Measurements from ENCODE around the gene MICALL1. TPM values are rescaled to one million over a fixed set of nuclear protein-coding genes. Genes with fewer than 3 reads are reported as not detected.
A peak's percentile ranks its signal among the peaks of the same experiment; 100 is the strongest.

Gene MICALL1, protein sequence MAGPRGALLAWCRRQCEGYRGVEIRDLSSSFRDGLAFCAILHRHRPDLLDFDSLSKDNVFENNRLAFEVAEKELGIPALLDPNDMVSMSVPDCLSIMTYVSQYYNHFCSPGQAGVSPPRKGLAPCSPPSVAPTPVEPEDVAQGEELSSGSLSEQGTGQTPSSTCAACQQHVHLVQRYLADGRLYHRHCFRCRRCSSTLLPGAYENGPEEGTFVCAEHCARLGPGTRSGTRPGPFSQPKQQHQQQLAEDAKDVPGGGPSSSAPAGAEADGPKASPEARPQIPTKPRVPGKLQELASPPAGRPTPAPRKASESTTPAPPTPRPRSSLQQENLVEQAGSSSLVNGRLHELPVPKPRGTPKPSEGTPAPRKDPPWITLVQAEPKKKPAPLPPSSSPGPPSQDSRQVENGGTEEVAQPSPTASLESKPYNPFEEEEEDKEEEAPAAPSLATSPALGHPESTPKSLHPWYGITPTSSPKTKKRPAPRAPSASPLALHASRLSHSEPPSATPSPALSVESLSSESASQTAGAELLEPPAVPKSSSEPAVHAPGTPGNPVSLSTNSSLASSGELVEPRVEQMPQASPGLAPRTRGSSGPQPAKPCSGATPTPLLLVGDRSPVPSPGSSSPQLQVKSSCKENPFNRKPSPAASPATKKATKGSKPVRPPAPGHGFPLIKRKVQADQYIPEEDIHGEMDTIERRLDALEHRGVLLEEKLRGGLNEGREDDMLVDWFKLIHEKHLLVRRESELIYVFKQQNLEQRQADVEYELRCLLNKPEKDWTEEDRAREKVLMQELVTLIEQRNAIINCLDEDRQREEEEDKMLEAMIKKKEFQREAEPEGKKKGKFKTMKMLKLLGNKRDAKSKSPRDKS
- 55.1 TPM for total RNA-seq

DNA sequence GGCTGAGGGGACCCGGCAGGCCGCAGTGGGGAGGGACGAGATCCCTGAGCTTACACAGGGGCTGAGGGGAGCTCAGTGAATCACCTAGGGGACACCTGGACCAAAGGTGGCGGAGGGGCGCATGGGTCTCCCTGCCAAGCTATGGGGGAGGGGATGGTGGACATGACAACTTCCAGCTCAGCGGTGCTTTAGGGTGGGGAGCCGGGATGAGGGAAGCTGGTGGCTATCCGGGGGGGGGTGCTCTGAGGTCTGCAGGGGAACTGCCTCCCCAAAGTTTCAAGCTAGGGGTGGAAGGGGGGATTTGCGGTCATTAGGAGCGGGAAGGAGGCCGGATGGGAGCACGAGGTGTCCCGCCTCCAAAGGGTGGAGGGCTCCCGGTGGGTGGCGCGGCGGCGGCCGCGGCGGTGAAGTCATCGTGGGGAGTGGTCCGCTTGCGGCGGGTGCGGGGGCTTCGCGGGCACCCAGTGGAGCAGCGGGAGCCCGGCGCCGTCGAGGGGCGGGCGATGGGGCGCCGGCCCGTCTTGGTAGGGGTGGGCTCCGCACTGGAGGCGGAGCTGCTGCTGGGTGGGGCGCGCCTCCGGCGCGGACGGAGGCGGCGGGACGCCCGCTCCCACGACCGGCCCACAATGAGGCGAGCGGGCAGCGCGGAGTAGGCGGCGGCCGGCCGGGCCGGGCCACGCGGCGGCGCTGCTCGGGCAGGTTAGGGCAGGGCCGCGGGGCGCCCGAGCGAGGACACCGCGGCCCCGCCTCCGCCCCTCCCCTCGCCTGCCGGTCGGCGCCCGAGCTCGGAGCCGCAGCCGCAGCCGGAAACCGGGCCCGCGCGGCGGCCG, at the start of gene MICALL1:
TSS of gene MICALL1 (plus strand) at position 764 of the 830 bp plus-strand sequence. CDS start 126 bp downstream, outside the sequence.
- peak; percentile 56 for DNase-seq (ENCODE audit: low spot score)

DNA sequence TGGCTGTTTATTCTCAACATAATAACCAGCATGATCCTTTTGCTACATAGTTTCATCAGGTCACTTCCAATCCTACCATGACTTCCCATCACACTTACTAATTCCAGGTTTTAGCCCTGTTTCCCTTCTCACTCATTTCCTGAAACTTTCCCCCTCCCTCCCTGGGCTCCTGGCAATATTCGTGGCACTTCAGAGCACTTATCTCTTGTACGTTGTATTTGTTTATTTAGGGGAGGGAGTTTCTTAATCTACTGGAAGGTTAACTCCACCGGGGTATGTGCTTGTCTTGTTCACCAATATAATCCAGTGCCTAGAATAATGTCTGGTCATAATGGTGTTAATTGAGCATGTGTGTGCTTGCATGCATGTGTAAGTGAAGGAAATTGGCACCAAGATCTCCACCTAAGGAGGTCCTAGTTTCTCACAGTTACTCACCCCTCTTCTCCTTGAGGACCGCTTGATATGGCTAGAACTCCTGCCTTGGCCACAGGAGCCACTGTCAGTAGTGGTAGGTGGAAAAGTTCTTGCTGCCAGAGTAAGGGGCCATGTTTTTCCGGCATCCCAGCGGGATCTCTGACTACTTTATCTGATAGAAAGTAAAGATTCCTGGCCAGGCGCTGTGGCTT, 45.2 kb upstream of the MICALL1 start:
- DNase-seq (ENCODE audit: low spot score): no peak

DNA sequence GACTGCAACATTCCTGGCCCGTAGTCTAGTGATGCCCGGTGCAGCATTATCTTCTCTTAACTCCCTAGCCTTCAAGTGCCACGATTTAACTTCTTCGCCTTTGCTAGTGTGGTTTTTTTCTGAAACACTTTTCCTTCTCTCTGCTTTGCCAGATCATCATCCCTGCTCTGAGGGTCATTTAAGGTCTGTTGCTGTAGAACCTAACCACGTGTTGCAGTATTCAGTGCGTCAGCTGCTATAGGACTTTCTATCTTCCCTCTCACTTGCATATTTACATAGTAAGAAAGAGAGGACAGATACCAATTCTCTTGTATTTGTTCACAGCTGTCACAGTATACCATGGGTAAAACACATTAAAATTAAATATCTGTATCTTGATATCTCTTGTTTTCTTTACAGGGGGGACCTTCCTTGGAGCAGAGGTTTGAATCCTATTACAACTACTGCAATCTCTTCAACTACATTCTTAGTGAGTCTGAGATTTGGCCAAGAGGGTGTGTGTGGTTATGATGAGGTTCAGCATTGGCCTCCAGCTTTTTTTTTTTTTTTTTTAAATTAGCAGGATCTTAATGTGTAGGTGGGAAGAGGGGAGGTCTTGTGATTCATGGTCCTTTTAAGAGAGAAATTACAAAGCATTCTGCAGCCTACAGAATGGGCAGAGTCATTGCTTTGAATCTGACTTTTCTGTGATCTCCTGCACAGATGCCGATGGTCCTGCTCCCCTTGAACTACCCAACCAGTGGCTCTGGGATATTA, 43.3 kb upstream of the MICALL1 start:
- DNase-seq (ENCODE audit: low spot score): no peak

DNA sequence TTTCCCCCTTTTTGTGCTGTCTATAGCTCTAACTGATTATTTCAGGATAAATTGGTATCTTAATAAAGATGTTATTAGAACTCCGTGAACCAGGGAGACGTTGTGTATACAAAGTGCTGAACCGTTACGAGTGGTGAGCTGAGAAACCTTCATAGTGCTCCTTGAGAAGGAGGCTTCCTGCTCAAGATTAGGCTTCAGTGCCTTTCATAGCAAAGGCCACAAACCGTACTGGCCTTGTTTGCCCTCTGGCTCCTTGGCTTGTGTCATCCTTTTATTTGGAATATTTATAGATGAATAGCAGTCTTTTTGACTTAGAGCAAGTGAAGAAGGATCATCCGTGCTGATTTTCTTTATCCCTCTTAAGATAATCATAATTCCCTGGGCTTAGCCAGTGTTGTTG, 40.6 kb upstream of the MICALL1 start:
- DNase-seq (ENCODE audit: low spot score): no peak

DNA sequence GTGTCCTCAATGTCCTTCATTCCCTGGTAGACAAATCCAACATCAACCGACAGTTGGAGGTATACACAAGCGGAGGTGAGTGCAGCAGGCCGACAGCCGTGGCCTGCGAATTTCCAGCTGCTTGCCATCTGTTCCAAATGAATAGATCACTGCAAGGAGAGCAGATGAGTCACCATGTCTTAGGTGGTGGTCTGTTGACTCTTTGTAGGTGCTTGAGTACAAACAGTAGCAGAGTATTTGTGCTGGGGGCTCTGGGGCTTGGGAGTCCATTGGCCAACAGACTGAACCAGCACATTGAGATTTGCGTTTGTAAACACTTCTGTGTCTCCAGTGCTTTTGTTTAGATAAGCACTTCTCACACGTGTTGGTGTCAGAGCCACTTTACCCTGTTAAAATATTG, 35.8 kb upstream of the MICALL1 start:
- no peak for DNase-seq (ENCODE audit: low spot score)

DNA sequence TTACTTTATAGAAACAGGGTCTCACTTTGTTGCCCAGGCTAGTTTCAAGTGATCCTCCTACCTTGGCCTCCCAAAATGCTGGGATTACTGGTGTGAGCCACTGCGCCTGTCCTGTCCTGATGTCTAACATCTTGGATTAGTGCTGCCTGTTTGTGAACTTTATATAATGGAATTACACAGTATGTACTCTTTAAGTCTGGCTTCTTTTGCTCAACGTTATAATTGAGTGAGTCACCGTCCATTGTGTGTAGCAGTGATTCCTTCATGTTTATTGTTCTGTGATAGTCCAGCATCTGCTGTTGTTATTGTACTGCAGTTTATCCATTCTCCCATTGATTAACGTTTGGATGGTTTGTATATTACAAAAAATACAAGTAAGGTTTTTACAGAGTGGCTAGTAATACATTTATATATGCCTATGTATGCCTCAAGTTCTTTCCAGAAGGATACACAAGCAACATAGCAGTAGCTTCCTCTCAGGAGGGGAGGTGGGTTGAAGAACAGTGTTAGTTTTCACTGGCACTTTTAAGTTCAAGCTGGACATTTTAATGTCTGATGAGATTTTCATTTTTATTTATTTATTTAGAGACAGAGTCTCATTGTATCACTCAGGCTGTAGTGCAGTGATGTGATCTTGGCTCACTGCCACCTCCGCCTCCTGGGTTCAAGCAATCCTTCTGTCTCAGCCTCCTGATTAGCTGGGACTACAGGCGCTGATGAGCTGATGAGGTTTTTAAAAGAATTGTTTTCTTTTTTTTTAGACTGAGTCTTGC, 25.2 kb upstream of the MICALL1 start:
- DNase-seq (ENCODE audit: low spot score): no peak

DNA sequence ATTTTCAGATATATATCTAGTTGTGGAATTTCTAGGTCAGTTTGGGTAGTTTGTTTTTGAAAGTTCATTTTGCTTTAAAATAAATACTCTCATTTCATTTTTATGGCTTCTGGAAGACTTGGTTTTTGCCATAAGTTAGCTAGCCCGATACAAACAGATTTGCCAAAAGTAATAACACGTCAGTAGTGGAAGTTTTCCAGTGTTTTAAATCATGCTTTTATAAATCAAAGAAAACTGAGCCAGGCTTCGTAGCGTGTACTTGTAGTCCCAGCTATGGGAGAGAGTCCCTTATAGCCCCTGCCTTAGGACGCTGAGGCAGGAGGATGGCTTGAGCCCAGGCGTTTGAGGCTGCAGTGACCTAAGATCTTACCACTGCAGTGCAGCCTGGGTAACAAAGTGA, 21.7 kb upstream of the MICALL1 start:
- no peak for DNase-seq (ENCODE audit: low spot score)

DNA sequence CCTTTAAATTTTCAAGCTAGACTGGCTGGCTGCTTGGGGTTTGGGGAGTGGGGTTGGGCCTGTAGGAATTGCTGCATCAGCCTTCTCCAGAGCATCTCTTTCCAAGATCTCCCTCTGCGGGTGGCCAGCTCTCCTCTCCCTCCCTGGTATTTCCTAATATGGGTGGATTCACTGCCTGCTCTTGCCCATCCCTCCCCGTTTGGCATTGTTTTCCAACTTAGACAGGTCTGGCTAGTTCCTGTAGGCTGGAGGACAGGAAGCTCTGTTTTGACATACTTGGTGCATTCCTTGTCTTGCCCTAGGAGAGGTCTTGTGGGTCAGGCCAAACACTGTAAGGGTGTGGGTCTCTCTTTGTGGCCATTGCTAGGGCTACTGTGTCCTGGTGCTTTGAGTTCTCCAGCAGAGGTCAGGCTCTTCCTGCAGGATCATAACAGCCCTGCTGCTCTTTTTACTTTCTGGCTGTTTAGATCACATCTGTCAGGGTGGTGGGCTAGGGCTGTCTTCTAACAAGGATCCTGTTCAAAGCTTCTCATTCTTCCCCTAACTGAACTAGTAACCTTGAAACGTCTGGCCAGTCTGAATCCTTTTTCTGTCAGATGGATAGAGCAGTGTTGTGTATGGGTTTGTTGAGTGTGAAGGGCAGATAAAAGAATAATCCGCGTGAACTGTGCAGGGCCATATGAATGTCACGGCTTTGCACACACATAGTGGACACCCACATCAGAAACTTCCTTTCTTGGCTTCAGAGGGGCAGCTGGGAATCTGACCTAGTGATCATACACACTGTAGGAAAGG, 18.3 kb upstream of the MICALL1 start:
- DNase-seq (ENCODE audit: low spot score): peak; percentile 69

DNA sequence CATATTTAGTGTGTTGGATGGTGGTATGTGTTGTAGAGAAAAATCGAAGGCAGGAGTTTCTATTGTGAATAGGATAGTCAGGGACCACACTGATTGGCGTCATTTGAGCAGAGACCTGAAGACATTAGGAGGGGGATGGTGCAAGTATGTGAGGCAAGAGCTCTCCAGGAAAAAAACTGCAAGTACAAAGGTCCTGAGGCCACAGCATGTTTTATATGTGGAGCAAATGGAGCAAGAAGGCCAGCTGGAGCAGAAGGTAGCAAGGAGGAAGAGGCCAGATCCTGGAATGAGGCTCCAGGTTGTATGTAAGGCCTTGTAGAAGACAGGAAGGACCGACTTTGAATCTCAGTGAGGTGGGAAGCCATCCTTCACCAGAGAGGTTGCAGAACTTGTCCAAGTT, 14.2 kb upstream of the MICALL1 start:
- no peak for DNase-seq (ENCODE audit: low spot score)

DNA sequence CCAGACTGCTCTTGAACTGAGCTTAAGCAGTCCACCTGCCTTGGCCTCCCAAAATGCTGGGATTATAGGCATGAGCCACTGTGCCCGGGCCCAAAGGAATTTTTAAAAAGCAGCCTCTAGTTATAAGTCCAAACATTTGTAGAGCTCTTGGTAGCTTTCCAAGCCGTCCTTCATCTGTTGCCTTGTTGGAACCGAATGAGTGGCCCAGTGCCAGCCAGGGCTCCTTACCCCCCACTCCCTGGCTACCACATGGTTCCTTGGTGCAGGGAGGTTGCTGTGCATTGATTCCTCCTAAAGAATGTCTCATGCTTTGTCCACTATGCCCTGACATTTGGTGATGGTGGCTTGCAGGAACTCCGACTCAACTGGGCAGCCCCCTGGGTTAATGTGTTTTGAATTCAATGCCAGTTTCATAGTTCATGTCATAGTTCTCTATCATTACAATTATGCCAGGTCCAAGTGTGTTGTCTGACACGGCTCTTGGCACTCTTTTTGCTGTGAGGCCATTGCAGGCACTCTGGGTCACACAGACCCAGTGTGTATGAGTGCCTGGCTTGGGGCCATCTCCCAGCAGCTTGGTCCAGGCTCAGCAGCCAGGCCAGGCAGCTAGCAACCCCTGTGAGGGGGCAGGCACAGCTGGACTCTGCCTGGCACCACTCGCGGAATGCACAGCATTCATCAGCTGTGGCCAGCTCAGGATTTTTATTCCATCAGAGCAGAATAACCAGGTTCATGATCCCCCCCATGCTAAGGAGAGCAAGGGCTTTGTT, 13.3 kb upstream of the MICALL1 start:
- DNase-seq (ENCODE audit: low spot score): peak; percentile 46

DNA sequence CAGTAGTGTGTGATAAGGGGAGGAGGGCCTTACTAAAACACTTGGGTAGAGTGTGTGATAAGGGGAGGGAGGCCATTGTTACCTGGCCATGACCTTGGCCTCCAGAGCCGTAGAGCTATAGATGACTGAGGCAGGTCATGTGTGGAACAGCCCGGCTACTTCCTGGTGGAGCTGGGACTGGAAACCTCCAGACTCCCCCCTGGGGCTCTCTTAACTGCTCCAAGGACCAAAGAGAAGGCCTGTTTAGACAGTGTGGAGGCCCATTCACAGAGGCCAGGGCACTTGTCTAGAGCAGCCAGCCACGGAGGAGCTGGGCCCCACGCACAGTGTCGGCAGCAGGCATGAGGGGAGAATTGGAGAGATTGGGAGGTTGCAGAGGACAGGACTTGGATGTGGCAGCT, 12.5 kb upstream of the MICALL1 start:
- no peak for DNase-seq (ENCODE audit: low spot score)

DNA sequence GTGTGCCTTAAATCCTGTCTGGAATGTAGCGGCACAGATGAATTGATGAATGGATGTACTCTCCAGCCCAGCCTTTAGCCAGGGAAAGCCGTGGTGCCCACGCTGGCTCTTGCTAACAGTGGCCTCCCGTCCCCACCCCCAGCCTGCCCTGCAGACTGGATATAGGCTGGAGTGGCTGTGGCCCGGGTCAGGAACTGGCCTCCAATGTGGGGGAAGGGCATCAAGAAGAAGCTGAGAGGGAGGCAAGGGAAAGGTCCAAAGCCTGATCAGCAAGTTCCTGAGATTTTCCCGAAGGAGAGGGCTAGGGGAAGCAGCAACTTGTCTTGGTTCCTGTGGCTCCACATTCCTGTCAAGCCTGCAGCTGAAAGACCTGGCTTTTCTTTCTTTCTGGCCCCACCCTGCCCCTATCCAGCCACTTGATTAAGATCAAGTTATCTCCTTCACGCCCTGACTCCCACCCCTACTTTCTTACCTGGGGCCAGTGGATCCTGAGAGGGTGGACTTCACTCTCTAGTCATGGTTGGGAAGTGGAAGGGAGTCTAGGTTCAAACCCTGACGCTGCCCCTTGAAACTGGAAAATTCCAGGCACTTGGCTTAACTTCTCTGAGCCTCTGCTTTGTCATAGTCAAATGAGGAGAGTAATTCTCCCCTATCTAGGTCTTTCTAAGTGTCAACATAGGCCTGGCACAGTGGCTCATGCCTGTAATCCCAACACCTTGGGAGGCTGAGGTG, 11.0 kb upstream of the MICALL1 start:
- DNase-seq (ENCODE audit: low spot score): no peak

DNA sequence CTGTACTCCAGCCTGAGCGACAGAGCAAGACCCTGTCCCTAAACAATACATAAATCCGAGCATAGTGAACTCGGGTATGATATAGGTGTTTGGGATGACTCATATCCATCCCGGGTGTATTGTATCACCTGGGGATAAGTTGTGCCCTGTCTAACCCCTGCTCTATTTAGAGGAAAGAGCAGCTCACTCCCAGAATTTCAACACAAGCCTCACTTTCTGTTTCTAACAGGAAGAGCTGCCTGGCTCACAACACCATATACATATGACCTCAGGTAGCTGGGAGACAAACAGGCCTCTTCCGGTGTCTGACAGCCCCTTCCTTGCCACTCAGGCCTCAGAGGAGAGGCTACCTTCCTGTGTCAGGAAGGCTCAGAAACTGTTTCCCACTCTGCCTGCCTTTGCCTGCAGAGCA, 9.9 kb upstream of the MICALL1 start:
- no peak for DNase-seq (ENCODE audit: low spot score)

DNA sequence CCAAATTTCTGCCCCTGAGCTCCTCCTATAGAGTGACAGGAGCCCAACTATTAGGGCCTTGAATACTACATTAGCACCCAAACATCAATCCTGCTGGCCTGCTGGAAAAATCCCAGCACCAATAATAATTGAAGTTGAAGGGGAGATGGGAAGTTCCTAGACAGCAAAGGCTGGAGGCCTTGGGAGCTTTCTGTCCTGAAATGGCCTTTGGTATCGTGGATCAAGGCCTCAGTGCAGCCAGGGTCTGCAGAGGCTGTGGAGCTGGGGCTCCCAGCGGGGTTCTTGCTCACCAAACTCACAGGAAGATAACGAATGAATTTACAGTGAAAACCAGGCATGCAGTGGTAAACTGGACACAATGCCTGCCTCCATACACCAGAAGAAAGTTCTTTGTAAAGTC, 9.2 kb upstream of the MICALL1 start:
- no peak for DNase-seq (ENCODE audit: low spot score)

DNA sequence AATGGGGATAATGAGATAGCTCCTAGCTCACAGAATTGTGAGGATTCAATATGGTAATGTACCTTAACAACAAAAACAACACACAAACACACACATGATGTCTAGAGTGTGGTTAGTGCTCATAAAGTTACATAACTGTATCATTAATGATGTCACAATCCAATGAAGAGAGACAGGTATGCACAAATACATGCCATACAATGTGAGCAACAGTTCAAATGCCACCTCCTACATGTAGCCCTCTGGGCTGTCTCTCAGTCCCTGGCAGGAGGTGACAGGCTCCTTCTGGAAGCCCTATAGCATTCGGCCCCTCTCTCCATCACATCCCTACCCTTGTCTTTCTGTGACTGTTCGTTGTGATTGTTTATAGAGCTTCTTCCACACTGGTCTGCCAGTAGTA, 8.3 kb upstream of the MICALL1 start:
- DNase-seq (ENCODE audit: low spot score): no peak

DNA sequence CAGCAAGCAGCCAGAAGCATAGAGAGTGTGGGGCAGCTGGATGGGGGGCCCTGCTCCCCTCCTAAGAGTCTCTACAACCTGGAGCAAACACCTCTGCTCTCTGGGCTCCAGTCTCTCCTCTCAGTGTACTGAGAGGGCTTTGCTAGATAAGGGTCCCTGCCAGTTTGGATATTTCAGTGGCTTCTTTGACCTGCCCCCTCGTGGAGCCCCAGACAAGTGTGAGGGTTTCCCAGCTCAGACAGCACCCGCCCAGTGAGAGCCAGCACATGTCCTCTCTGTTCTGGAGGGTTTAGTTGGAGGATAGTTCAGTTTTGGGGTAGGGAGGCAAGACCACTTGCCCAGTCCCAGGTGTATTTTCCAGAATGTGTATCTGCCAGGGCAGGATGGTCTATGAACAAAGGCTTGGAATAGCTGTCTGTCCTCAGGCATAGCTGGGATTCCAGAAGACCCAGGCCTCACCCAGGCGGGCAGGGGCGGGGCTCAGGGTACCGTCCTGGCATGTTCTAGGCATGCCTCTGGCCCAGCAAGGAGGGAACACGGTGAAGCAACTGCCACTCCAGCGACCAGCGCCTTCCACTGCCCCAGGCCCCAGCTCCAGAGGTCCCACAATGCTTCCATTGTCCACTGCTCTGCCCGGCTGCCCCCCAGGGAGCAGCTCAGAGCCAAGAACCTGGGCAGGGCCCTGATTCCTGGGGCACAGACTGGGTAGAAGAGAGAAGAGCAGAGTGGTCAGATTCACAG, 7.5 kb upstream of the MICALL1 start:
- DNase-seq (ENCODE audit: low spot score): peak; percentile 53

All from mucosa of gallbladder (tissue), 1 donor.